ENCODE measurements around the gene LRMDA. TPM values are rescaled to one million over a fixed set of nuclear protein-coding genes. Genes with fewer than 3 reads are reported as not detected.

Gene LRMDA
- polyA plus RNA-seq, 2 of the 4 experiments (the other 2 are of a cell fraction): 4.6 to 5.2 TPM

DNA sequence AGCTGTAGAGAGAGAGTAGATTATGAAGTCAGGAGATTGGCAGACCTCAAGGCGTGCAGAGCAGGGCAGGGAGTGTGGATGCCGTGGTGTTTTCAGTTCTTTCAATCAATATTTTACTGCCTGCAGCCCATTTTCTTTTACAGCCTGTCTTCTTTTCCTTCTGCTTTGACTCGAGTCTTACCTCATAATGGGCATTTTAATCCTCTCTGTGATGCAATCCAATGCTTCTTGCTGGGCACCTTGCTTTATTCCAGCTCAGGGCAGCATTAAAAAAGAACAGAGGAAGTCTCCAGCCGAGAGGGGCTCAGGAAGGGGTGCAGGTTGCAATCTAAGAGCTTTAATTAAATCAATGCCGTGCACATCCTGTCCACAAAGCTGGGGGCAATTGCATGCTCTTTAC lies 839.0 kb downstream of the LRMDA start:
- TF ChIP-seq PHF8 (IDR thresholded peaks at IDR 0.05; ENCODE audit: borderline replicate concordance, low read depth) (no peak), GATA3 (IDR thresholded peaks at IDR 0.05; ENCODE audit: borderline replicate concordance) (no peak), RCOR1 (IDR thresholded peaks at IDR 0.05; ENCODE audit: low read depth, low read length) (no peak)
- TF ChIP-seq, protein P1, sequence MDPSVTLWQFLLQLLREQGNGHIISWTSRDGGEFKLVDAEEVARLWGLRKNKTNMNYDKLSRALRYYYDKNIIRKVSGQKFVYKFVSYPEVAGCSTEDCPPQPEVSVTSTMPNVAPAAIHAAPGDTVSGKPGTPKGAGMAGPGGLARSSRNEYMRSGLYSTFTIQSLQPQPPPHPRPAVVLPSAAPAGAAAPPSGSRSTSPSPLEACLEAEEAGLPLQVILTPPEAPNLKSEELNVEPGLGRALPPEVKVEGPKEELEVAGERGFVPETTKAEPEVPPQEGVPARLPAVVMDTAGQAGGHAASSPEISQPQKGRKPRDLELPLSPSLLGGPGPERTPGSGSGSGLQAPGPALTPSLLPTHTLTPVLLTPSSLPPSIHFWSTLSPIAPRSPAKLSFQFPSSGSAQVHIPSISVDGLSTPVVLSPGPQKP (IDR thresholded peaks at IDR 0.05; ENCODE audit: low read depth, low read length): no peak
- POLR2A ChIA-PET: no interaction called here

DNA sequence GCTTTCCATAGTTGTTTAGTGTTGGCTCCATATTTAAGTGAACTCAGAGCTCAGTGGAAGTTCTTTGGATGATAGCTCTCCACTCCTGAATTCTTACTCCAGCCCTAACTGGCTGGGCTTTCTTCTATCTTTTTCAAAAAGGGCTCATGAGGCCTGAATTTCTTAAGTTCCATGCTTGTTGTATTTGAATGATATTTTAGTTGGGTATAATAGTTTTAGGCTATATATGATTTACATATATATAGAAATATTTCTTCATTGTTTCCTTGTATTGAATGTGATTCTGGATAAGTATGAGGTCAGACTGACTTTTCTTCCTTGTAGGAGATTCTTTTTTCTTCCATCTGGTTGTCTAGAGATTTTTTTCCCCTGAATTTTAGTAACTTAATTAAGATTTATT lies 843.5 kb downstream of the LRMDA start:
- Histone ChIP-seq H3K27ac (no peak overlapping the region), H3K4me1 (no peaks in the 10 kb centered on the region), H3K4me3 (no peak overlapping the region), H3K4me2 (no peak overlapping the region), H3K9me3 (0 out of 3 replicates have a peak, but pooled peaks cover 9% of the 10 kb centered on the region)
- DNase-seq (ENCODE audit: low read depth in 1 of 2, low spot score in 1 of 2) (no peak), ATAC-seq (no peak), FAIRE-seq (no peak)
- POLR2A ChIA-PET: no interaction called here
- CTCF ChIA-PET: interaction anchor here (1.1 kb wide), 1 partner anchor 9 kb away, joined by 3 read pairs; no protein-coding TSS in a partner anchor
- TF ChIP-seq GATA3 (IDR thresholded peaks at IDR 0.05; ENCODE audit: borderline replicate concordance) (no peak), POLR2AphosphoS2 (conservative IDR thresholded peaks at IDR 0.05; ENCODE audit: low read length) (no peak), FOSL2 (IDR thresholded peaks at IDR 0.05) (no peak), FOSL2 (CRISPR knock-in tag; IDR thresholded peaks at IDR 0.05) (no peak), MYC (IDR thresholded peaks at IDR 0.05; ENCODE audit: borderline replicate concordance, low read length) (no peak), MAZ (IDR thresholded peaks at IDR 0.05; ENCODE audit: borderline replicate concordance, low read depth, low read length) (no peak)
- TF ChIP-seq, protein P2, sequence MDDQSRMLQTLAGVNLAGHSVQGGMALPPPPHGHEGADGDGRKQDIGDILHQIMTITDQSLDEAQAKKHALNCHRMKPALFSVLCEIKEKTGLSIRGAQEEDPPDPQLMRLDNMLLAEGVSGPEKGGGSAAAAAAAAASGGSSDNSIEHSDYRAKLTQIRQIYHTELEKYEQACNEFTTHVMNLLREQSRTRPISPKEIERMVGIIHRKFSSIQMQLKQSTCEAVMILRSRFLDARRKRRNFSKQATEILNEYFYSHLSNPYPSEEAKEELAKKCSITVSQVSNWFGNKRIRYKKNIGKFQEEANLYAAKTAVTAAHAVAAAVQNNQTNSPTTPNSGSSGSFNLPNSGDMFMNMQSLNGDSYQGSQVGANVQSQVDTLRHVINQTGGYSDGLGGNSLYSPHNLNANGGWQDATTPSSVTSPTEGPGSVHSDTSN (IDR thresholded peaks at IDR 0.05): no peak
- TF ChIP-seq, protein P3, sequence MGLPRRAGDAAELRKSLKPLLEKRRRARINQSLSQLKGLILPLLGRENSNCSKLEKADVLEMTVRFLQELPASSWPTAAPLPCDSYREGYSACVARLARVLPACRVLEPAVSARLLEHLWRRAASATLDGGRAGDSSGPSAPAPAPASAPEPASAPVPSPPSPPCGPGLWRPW (IDR thresholded peaks at IDR 0.05): no peak

More for the DNA sequence above, 839.0 kb downstream of the LRMDA start:
- H3K4me2 ChIP-seq: no peak overlapping the region
- H3K27ac ChIP-seq: no peak overlapping the region
- no peak for ATAC-seq
- DNase-seq (ENCODE audit: low read depth in 1 of 2, low spot score in 1 of 2): no peak
- no peaks in the 10 kb centered on the region for H3K9me3 ChIP-seq
- WGBS (ENCODE audit: missing lambda C conversion rate): 11% methylated on average over 5 of the region's 5 CpGs
- FAIRE-seq: no peak
- no peaks in the 10 kb centered on the region for H3K4me1 ChIP-seq
- no peak overlapping the region for H3K4me3 ChIP-seq
- CTCF ChIA-PET: no interaction called here

DNA sequence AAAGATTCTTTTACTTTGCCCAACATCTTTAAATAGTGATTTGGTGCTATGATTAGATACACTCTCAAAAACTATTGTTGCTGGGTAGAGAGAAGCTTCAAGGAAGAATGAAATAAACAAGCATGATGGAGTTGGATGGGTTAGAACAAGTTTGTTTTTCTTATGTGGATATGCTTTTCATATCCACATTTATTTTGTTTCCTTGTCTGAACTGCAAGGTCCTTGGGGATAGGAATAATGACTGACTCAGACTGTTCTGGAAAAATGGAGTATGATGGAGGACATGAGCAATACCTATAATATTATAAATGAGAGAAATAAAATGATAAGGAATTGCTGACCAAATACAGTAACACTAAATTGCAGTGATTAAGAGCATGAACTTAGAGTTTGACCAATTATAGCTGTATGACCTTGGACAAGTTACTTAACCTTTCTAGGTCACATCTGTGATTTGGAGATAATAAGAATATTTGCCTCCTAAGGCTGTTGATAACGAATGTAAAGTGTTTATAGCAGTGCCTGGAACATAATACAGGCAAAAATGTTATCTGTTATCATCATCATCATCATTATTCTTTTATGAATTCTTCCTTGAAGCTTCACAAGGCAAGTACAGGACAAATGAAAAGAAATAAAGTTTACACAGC lies 847.5 kb downstream of the LRMDA start:
- TF ChIP-seq KDM5A (IDR thresholded peaks at IDR 0.05): no peak
- TF ChIP-seq ESRRA (IDR thresholded peaks at IDR 0.05; ENCODE audit: borderline replicate concordance, low read length): no peak
- Histone ChIP-seq H3K9me3 (0 out of 3 replicates have a peak, but pooled peaks cover 9% of the 10 kb centered on the region), H3K4me3 (no peak overlapping the region), H3K4me1 (no peaks in the 10 kb centered on the region), H3K27ac (no peak overlapping the region), H3K4me2 (no peak overlapping the region)
- ChIA-PET POLR2A (interaction anchor here (0.5 kb wide), 1 partner anchor 24 kb away, joined by 4 read pairs; no protein-coding TSS in a partner anchor), CTCF (no interaction called here)
- no peak for FAIRE-seq
- ATAC-seq: no peak
- no peak for DNase-seq (ENCODE audit: low read depth in 1 of 2, low spot score in 1 of 2)
- WGBS (ENCODE audit: missing lambda C conversion rate): 0% methylated on average over 1 of the region's 1 CpG

DNA sequence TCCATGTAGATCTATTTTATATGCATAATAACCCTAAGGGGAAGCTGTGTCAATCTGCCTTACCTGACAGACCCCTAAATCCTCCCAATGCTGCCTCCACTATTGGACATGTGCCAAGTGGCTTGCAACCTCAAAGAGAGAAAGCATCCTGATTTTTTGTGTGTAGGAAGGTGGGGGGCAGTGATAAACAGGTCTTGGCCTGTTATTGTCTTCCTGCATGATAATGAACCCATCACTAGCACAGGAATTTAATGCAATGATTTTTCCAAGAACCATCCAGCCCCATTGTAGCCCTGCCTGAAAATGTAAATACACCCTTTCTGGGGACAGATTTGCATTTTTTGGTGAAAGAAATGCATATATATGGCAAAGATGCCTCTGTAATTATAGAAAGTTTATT lies 850.2 kb downstream of the LRMDA start:
- Histone ChIP-seq H3K4me3 (no peak overlapping the region), H3K4me1 (no peaks in the 10 kb centered on the region), H3K9me3 (0 out of 3 replicates have a peak, but pooled peaks cover 5% of the 10 kb centered on the region), H3K4me2 (no peak overlapping the region), H3K27ac (no peak overlapping the region)
- DNase-seq (ENCODE audit: low read depth in 1 of 2, low spot score in 1 of 2) (no peak), ATAC-seq (no peak), FAIRE-seq (no peak)
- CTCF ChIA-PET: interaction anchor here (1.6 kb wide), 1 partner anchor 22 kb away, joined by 7 read pairs; no protein-coding TSS in a partner anchor
- POLR2A ChIA-PET: no interaction called here
- TF ChIP-seq RAD21 (conservative IDR thresholded peaks at IDR 0.05 in 1 of 2, IDR thresholded peaks at IDR 0.05 in 1 of 2): no peak
- TF ChIP-seq EP300 (IDR thresholded peaks at IDR 0.05): no peak
- TF ChIP-seq ZSCAN20 (CRISPR knock-in tag; IDR thresholded peaks at IDR 0.05): no peak
- TF ChIP-seq NPAS2 (CRISPR knock-in tag; IDR thresholded peaks at IDR 0.05; ENCODE audit: borderline replicate concordance): no peak
- TF ChIP-seq, protein P4, sequence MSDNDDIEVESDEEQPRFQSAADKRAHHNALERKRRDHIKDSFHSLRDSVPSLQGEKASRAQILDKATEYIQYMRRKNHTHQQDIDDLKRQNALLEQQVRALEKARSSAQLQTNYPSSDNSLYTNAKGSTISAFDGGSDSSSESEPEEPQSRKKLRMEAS (IDR thresholded peaks at IDR 0.05): no peak
- TF ChIP-seq, protein P1 (IDR thresholded peaks at IDR 0.05; ENCODE audit: low read depth, low read length): no peak
- no peak for TF ChIP-seq NFE2L2 (conservative IDR thresholded peaks at IDR 0.05; ENCODE audit: low read length)
- TF ChIP-seq, protein P5, sequence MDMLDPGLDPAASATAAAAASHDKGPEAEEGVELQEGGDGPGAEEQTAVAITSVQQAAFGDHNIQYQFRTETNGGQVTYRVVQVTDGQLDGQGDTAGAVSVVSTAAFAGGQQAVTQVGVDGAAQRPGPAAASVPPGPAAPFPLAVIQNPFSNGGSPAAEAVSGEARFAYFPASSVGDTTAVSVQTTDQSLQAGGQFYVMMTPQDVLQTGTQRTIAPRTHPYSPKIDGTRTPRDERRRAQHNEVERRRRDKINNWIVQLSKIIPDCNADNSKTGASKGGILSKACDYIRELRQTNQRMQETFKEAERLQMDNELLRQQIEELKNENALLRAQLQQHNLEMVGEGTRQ (IDR thresholded peaks at IDR 0.05): no peak
- TF ChIP-seq ESRRA (IDR thresholded peaks at IDR 0.05; ENCODE audit: borderline replicate concordance, low read length): no peak
- TF ChIP-seq CHD4 (IDR thresholded peaks at IDR 0.05; ENCODE audit: borderline replicate concordance): no peak
- no peak for TF ChIP-seq HOXB5 (CRISPR knock-in tag; IDR thresholded peaks at IDR 0.05)
- TF ChIP-seq, protein P6, sequence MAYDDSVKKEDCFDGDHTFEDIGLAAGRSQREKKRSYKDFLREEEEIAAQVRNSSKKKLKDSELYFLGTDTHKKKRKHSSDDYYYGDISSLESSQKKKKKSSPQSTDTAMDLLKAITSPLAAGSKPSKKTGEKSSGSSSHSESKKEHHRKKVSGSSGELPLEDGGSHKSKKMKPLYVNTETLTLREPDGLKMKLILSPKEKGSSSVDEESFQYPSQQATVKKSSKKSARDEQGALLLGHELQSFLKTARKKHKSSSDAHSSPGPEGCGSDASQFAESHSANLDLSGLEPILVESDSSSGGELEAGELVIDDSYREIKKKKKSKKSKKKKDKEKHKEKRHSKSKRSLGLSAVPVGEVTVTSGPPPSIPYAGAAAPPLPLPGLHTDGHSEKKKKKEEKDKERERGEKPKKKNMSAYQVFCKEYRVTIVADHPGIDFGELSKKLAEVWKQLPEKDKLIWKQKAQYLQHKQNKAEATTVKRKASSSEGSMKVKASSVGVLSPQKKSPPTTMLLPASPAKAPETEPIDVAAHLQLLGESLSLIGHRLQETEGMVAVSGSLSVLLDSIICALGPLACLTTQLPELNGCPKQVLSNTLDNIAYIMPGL (CRISPR knock-in tag; IDR thresholded peaks at IDR 0.05; ENCODE audit: borderline replicate concordance): no peak

All from A549 (cell line).